GM23338 (cell line): Measurements from ENCODE around the gene SC5D. TPM values are rescaled to one million over a fixed set of nuclear protein-coding genes. Genes with fewer than 3 reads are reported as not detected.
A peak's percentile ranks its signal among the peaks of the same experiment; 100 is the strongest.

ENCODE experiments used
- ATAC-seq: fragments of 200-7000 bp; cut with Tn5 transposase; 3 replicates; pipeline ENCODE4 v1.9.1; 2020
- DNase-seq: peaks from one replicate; pipeline ENCODE4 v3.0.0-alpha.2; 2015; ENCODE audit warnings: low spot score
- H2AFZ ChIP-seq: fragments of 200-600 bp; sonication (generic); 2 replicates; pipeline ENCODE4 v1.8.0; 2016; ENCODE audit warnings: antibody characterized with exemption, mild to moderate bottlenecking, moderate library complexity
- H3F3A ChIP-seq: fragments of 200-600 bp; sonication (generic); replicated peaks from 2 replicates; pipeline ENCODE4 v1.8.0; 2017; ENCODE audit warnings: antibody characterized with exemption, mixed run types, low read depth
- H3K27ac ChIP-seq: fragments of 200-600 bp; sonication (generic); 2 replicates; pipeline ENCODE4 v1.6.1; 2016; ENCODE audit warnings: low read depth
- H3K27me3 ChIP-seq: fragments of 200-600 bp; sonication (generic); 2 replicates; pipeline ENCODE4 v1.8.0; 2016; ENCODE audit warnings: mild to moderate bottlenecking, mixed run types, moderate library complexity; ENCODE audit not compliant: insufficient read depth
- H3K36me3 ChIP-seq: fragments of 200-600 bp; sonication (generic); 2 replicates; pipeline ENCODE4 v1.8.0; 2016; ENCODE audit warnings: mild to moderate bottlenecking; ENCODE audit not compliant: insufficient read depth
- H3K4me1 ChIP-seq: fragments of 200-600 bp; sonication (generic); 2 replicates; pipeline ENCODE4 v1.8.0; 2016; ENCODE audit warnings: mild to moderate bottlenecking, moderate library complexity; ENCODE audit not compliant: insufficient read depth
- H3K4me2 ChIP-seq: fragments of 200-600 bp; sonication (generic); 2 replicates; pipeline ENCODE4 v1.7.1; 2017; ENCODE audit warnings: mixed run types
- H3K4me3 ChIP-seq: fragments of 200-600 bp; sonication (generic); 2 replicates; pipeline ENCODE4 v1.6.1; 2016; ENCODE audit warnings: mixed run types
- H3K79me2 ChIP-seq: fragments of 200-600 bp; sonication (generic); replicated peaks from 2 replicates; pipeline ENCODE4 v1.8.0; 2017; ENCODE audit warnings: mild to moderate bottlenecking; ENCODE audit not compliant: insufficient read depth
- H3K9me2 ChIP-seq: fragments of 200-600 bp; sonication (generic); 2 replicates; pipeline ENCODE4 v1.8.0; 2017; ENCODE audit not compliant: insufficient read depth
- H4K20me1 ChIP-seq: fragments of 200-600 bp; sonication (generic); replicated peaks from 2 replicates; pipeline ENCODE4 v1.8.0; 2017; ENCODE audit warnings: mild to moderate bottlenecking; ENCODE audit not compliant: insufficient read depth
- H3K27ac Mint-ChIP-seq: 2 replicates; pipeline ENCODE4 v1.8.0; 2020; ENCODE audit warnings: inconsistent platforms, mild to moderate bottlenecking, moderate library complexity, mixed read lengths
- H3K27me3 Mint-ChIP-seq: 3 replicates; pipeline ENCODE4 v1.8.0; 2022; ENCODE audit warnings: low read depth, mild to moderate bottlenecking, moderate library complexity, mixed read lengths, inconsistent platforms; ENCODE audit not compliant: insufficient read depth, poor library complexity
- H3K36me3 Mint-ChIP-seq: 3 replicates; pipeline ENCODE4 v1.8.0; 2021; ENCODE audit warnings: low read depth, mild to moderate bottlenecking, inconsistent platforms, moderate library complexity, mixed read lengths
- H3K4me1 Mint-ChIP-seq: 3 replicates; pipeline ENCODE4 v1.8.0; 2020; ENCODE audit warnings: mild to moderate bottlenecking, inconsistent platforms, mixed read lengths
- H3K4me3 Mint-ChIP-seq: 3 replicates; pipeline ENCODE4 v1.8.0; 2021; ENCODE audit warnings: moderate library complexity, mild to moderate bottlenecking, inconsistent platforms, mixed read lengths
- H3K9me3 Mint-ChIP-seq: 3 replicates; pipeline ENCODE4 v1.8.0; 2020; ENCODE audit warnings: moderate library complexity, mild to moderate bottlenecking, inconsistent platforms, mixed read lengths
- CREB1 ChIP-seq: fragments of 250-450 bp; sonication (Bioruptor Pico); IDR thresholded peaks from 2 replicates; pipeline ENCODE4 v1.5.0; 2020; ENCODE audit warnings: low read depth, mild to moderate bottlenecking, moderate library complexity
- ETS1 ChIP-seq: IDR thresholded peaks from 2 replicates; pipeline ENCODE4 v1.6.1; 2016; ENCODE audit warnings: antibody characterized with exemption
- EZH2 ChIP-seq: fragments of 200-600 bp; sonication (generic); IDR thresholded peaks from one replicate; pipeline ENCODE4 v1.8.0; 2017; ENCODE audit warnings: antibody characterized with exemption, mild to moderate bottlenecking, low read depth; ENCODE audit not compliant: unreplicated experiment
- EZH2phosphoT487 ChIP-seq: fragments of 200-600 bp; sonication (generic); IDR thresholded peaks from one replicate; pipeline ENCODE4 v1.8.1; 2018; ENCODE audit warnings: antibody characterized with exemption; ENCODE audit not compliant: unreplicated experiment
- JUNB ChIP-seq: IDR thresholded peaks from one replicate; pipeline ENCODE4 v1.6.1; 2016; ENCODE audit warnings: antibody characterized with exemption; ENCODE audit not compliant: unreplicated experiment
- NANOG ChIP-seq: IDR thresholded peaks from 2 replicates; pipeline ENCODE4 v1.6.1; 2016; ENCODE audit warnings: antibody characterized with exemption, borderline replicate concordance
- POLR2AphosphoS5 ChIP-seq: IDR thresholded peaks from 2 replicates; pipeline ENCODE4 v1.6.1; 2016; ENCODE audit warnings: antibody characterized with exemption, low read depth
- STAT1 ChIP-seq: IDR thresholded peaks from one replicate; pipeline ENCODE4 v1.6.1; 2016; ENCODE audit warnings: antibody characterized with exemption; ENCODE audit not compliant: unreplicated experiment
- ZNF114 ChIP-seq: fragments of 250-450 bp; sonication (Bioruptor Pico); IDR thresholded peaks from 2 replicates; pipeline ENCODE4 v1.5.0; 2020; ENCODE audit warnings: mild to moderate bottlenecking, moderate library complexity
- ZNF331 ChIP-seq: fragments of 250-450 bp; sonication (Bioruptor Pico); IDR thresholded peaks from 2 replicates; pipeline ENCODE4 v1.5.0; 2020; ENCODE audit warnings: low read depth, mild to moderate bottlenecking, moderate library complexity
- ZNF462 ChIP-seq: fragments of 250-450 bp; sonication (Bioruptor Pico); IDR thresholded peaks from 2 replicates; pipeline ENCODE4 v1.5.0; 2020; ENCODE audit warnings: mild to moderate bottlenecking, moderate library complexity
- polyA plus RNA-seq: library from polyadenylated mRNA; unstranded; fragments of >200 nt; fragmentation: Nextera tagmentation; extraction: Ambion mirVana; gene quantifications from 2 replicates; pipeline ENCODE4 v1.2.1, GENCODE V29; 2016
- total RNA-seq: library from RNA; depleted of rRNA; stranded (reverse); fragments of >200 nt; shearing (Covaris generic); gene quantifications from 2 replicates; pipeline ENCODE4 v1.2.3, GENCODE V29; 2014
- TF ChIP-seq, protein P1 (sequence below): IDR thresholded peaks from one replicate; pipeline ENCODE4 v1.6.1; 2018; ENCODE audit warnings: antibody characterized with exemption; ENCODE audit not compliant: unreplicated experiment
- TF ChIP-seq, protein P2 (sequence below), 2 experiments: fragments of 200-600 bp in 1 of 2; sonication (generic) in 1 of 2; conservative IDR thresholded peaks; 2 replicates each; pipeline versions ENCODE4 v1.5.1 to v1.6.1; 2016 to 2017; ENCODE audit warnings: antibody characterized with exemption in 2 of 2, low read depth in 2 of 2, mild to moderate bottlenecking in 2 of 2, moderate library complexity in 1 of 2

The SC5D gene
- total and polyA plus RNA-seq, 2 experiments from 2014 or later = 79.0 to 138 TPM

- no peaks in the 10 kb centered on the region for H3K9me3 Mint-ChIP-seq
Observed at GRCh38 chr11:121311373-121311772, 18.8 kb downstream of the SC5D start.

More at GRCh38 chr11:121311373-121311772, 18.8 kb downstream of the SC5D start:
- H3K9me2 ChIP-seq = no peaks in the 10 kb centered on the region
- no peak overlapping the region for H3K4me2 ChIP-seq
- H3K4me1 ChIP-seq = no peaks in the 10 kb centered on the region
- H3K4me3 ChIP-seq = no peak overlapping the region
- H2AFZ ChIP-seq = no peak overlapping the region
- no peak for TF ChIP-seq ZNF114 (CRISPR knock-in tag)
- no peak for TF ChIP-seq POLR2AphosphoS5
- TF ChIP-seq, protein P1, sequence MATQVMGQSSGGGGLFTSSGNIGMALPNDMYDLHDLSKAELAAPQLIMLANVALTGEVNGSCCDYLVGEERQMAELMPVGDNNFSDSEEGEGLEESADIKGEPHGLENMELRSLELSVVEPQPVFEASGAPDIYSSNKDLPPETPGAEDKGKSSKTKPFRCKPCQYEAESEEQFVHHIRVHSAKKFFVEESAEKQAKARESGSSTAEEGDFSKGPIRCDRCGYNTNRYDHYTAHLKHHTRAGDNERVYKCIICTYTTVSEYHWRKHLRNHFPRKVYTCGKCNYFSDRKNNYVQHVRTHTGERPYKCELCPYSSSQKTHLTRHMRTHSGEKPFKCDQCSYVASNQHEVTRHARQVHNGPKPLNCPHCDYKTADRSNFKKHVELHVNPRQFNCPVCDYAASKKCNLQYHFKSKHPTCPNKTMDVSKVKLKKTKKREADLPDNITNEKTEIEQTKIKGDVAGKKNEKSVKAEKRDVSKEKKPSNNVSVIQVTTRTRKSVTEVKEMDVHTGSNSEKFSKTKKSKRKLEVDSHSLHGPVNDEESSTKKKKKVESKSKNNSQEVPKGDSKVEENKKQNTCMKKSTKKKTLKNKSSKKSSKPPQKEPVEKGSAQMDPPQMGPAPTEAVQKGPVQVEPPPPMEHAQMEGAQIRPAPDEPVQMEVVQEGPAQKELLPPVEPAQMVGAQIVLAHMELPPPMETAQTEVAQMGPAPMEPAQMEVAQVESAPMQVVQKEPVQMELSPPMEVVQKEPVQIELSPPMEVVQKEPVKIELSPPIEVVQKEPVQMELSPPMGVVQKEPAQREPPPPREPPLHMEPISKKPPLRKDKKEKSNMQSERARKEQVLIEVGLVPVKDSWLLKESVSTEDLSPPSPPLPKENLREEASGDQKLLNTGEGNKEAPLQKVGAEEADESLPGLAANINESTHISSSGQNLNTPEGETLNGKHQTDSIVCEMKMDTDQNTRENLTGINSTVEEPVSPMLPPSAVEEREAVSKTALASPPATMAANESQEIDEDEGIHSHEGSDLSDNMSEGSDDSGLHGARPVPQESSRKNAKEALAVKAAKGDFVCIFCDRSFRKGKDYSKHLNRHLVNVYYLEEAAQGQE = no peak
- no peak for TF ChIP-seq ETS1
- TF ChIP-seq ZNF331 (CRISPR knock-in tag) = no peak
- no peak for TF ChIP-seq JUNB
- TF ChIP-seq, protein P2, sequence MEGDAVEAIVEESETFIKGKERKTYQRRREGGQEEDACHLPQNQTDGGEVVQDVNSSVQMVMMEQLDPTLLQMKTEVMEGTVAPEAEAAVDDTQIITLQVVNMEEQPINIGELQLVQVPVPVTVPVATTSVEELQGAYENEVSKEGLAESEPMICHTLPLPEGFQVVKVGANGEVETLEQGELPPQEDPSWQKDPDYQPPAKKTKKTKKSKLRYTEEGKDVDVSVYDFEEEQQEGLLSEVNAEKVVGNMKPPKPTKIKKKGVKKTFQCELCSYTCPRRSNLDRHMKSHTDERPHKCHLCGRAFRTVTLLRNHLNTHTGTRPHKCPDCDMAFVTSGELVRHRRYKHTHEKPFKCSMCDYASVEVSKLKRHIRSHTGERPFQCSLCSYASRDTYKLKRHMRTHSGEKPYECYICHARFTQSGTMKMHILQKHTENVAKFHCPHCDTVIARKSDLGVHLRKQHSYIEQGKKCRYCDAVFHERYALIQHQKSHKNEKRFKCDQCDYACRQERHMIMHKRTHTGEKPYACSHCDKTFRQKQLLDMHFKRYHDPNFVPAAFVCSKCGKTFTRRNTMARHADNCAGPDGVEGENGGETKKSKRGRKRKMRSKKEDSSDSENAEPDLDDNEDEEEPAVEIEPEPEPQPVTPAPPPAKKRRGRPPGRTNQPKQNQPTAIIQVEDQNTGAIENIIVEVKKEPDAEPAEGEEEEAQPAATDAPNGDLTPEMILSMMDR (conservative IDR thresholded peaks at IDR 0.05; ENCODE audit: low read depth in 2 of 2) = no peak
- TF ChIP-seq CREB1 = no peak
- TF ChIP-seq STAT1 = no peak
- no peak for TF ChIP-seq EZH2phosphoT487
- TF ChIP-seq ZNF462 (CRISPR knock-in tag) = no peak
- TF ChIP-seq EZH2 = no peak
- TF ChIP-seq NANOG = no peak
- Mint-ChIP-seq H3K27me3 (no peaks in the 10 kb centered on the region), H3K27ac (no peak overlapping the region), H3K36me3 (peaks cover 29% of the 10 kb centered on the region), H3K4me3 (no peak overlapping the region), H3K4me1 (peaks cover 7% of the 10 kb centered on the region; the same call in 2 of the 3 replicates)
- H3K27me3 ChIP-seq = no peaks in the 10 kb centered on the region
- H3K36me3 ChIP-seq = peaks cover 16% of the 10 kb centered on the region
- H3F3A ChIP-seq = no peaks in the 10 kb centered on the region
- DNase-seq (no peak), ATAC-seq (no peak)
- H4K20me1 ChIP-seq = no peaks in the 10 kb centered on the region
- no peaks in the 10 kb centered on the region for H3K79me2 ChIP-seq
- 0 out of 2 replicates have a peak overlapping the region, but pooled peaks have one; percentile 5 for H3K27ac ChIP-seq
